ENCODE measurements around the gene RDH8.

DNA sequence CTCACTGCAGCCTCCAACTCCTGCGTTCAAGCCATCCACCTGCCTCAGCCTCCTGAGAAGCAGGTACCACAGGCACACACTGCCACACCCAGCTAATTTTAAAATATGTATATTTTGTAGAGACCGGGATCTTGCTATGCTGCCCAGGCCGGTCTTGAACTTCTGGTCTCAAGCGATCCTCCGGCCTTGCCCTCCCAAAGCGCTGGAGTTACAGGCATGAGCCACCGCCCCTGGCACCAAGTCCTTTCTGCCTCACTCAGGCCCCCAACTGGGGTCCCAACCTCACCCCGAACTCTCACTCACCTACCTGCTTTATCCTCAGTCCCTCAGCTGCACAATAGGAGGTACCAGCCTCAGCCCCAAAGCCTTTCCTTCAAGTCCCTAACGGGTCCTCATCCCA, 2.3 kb upstream of the RDH8 start:
- TF ChIP-seq YY1 (IDR thresholded peaks at IDR 0.05; ENCODE audit: insufficient read depth, insufficient read length) (no peak), ZNF274 (IDR thresholded peaks at IDR 0.05; ENCODE audit: low read depth, low read length) (no peak), SUZ12 (IDR thresholded peaks at IDR 0.05; ENCODE audit: extremely low read depth, insufficient read depth, insufficient read length) (no peak)
